Heart left ventricle (tissue), 13 donors: ENCODE results near the gene RAF1.

Experiments
- POLR2A ChIP-seq, 2 donors: fragments of 450-650 bp; IDR thresholded peaks; one replicate each; pipeline ENCODE4 v1.6.1; 2017; ENCODE audit warnings: antibody characterized with exemption in 2 of 2, mild to moderate bottlenecking in 2 of 2, moderate library complexity in 2 of 2
- TF ChIP-seq, protein P1 (sequence below), 12 donors: fragments of 200-600 bp; sonication (generic) in 4 of 12; IDR thresholded peaks; one replicate each; pipeline versions ENCODE4 v1.5.0 to v1.8.0; 2018 to 2022; ENCODE audit warnings: antibody characterized with exemption in 12 of 12, mild to moderate bottlenecking in 5 of 12
- donor health status: ischemic (EF 13 %, LVEDD 7.1; RV severe dilation, severe dysfunction).
- donor health status: DM: no; HTN: yes; CAD: no.
- donor health status: DM: no; HTN: no; CAD: no.
- donor health status: ischemic (EF 25% LVEDD 6.9; RV normal size, moderate dysfunction).
- donor health status: ischemic (EF 25% LVEDD 5.7; RV mildly dilated, moderate dysfunction).
- donor health status: ischemic (EF 35%, LVEDD 5.7; RV mildly dilated, moderate dysfunction).
- donor health status: nonischemic (EF 11% LVEDD 7.7; RV severe dilation, severe dysfunction).
- donor health status: DM: yes; HTN: yes; CAD: no.
- donor health status: PGD.
- donor health status: ischemic (EF 29% LVEDD 5.4; RV normal size, mild dysfunction).
- donor health status: nonischemic (EF 23%, LVEDD 6.1; RV moderate dilation, normal function).

DNA sequence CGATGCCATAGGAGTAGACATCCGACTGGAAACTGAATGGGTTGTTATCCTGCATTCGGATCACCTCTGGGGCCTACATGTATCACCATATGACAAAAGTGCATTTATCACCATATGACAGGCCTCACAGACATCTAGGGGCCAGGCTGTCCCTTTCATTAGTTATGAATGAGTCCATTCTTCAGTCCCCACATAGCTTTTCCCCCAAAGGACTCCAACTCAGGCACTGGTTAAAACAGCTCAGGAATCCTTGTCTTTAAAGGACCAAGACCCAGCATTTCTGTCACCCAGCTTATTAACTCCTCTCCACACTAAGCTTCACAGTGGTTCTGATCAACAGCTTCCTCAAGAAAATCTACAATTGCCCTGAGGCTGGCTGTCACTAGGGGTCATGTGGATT is 78.7 kb downstream of the RAF1 start:
- TF ChIP-seq, protein P1, sequence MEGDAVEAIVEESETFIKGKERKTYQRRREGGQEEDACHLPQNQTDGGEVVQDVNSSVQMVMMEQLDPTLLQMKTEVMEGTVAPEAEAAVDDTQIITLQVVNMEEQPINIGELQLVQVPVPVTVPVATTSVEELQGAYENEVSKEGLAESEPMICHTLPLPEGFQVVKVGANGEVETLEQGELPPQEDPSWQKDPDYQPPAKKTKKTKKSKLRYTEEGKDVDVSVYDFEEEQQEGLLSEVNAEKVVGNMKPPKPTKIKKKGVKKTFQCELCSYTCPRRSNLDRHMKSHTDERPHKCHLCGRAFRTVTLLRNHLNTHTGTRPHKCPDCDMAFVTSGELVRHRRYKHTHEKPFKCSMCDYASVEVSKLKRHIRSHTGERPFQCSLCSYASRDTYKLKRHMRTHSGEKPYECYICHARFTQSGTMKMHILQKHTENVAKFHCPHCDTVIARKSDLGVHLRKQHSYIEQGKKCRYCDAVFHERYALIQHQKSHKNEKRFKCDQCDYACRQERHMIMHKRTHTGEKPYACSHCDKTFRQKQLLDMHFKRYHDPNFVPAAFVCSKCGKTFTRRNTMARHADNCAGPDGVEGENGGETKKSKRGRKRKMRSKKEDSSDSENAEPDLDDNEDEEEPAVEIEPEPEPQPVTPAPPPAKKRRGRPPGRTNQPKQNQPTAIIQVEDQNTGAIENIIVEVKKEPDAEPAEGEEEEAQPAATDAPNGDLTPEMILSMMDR (IDR thresholded peaks at IDR 0.05), result no peak
- TF ChIP-seq POLR2A (IDR thresholded peaks at IDR 0.05), result no peak
